Stomach (tissue), 9 donors: ENCODE results near the gene L3MBTL3. TPM values are rescaled to one million over a fixed set of nuclear protein-coding genes. Genes with fewer than 3 reads are reported as not detected.
A peak's percentile ranks its signal among the peaks of the same experiment; 100 is the strongest.

Source experiments
- DNase-seq, 2 donors: peaks; one replicate each; pipeline versions ENCODE4 v3.0.0 to v3.0.0-alpha.2; 2013 to 2019
- H3K27ac ChIP-seq, 5 donors: fragments of 200-600 bp in 4 of 5; sonication (generic) in 4 of 5; one replicate each; pipeline ENCODE4 v1.5.1; 2013 to 2019; ENCODE audit warnings: mild to moderate bottlenecking in 1 of 5, moderate library complexity in 1 of 5
- H3K27me3 ChIP-seq, 3 donors: fragments of 200-600 bp; sonication (generic); one replicate each; pipeline ENCODE4 v1.5.1; 2017 to 2019; ENCODE audit warnings: mixed run types in 1 of 3
- H3K36me3 ChIP-seq, 4 donors: fragments of 200-600 bp; sonication (generic); 1 replicate in 3 of 4; 2 replicates in 1 of 4; pipeline ENCODE4 v1.5.1; 2016 to 2019
- H3K4me1 ChIP-seq, 4 donors: fragments of 200-600 bp; sonication (generic); one replicate each; pipeline ENCODE4 v1.5.1; 2016 to 2019
- H3K4me3 ChIP-seq, 4 donors: fragments of 200-600 bp; sonication (generic) in 3 of 4; one replicate each; pipeline ENCODE4 v1.5.1; 2016 to 2019; ENCODE audit warnings: mild to moderate bottlenecking in 1 of 4
- H3K9me3 ChIP-seq, 4 donors: fragments of 200-600 bp; sonication (generic); one replicate each; pipeline ENCODE4 v1.5.1; 2016 to 2019
- CTCF ChIP-seq, 7 experiments: fragments of 450-650 bp in 4 of 7; fragments of 200-600 bp in 3 of 7; sonication (generic) in 3 of 7; IDR thresholded peaks; one replicate each; pipeline ENCODE4 v1.5.1; 2016 to 2019; ENCODE audit warnings: antibody characterized with exemption in 7 of 7, control low read depth in 2 of 7, mild to moderate bottlenecking in 1 of 7
- EP300 ChIP-seq: sonication (generic); formaldehyde crosslinking; IDR thresholded peaks from one replicate; pipeline ENCODE4 v1.6.1; 2017; ENCODE audit warnings: antibody characterized with exemption
- POLR2A ChIP-seq, 4 donors: fragments of 450-650 bp; IDR thresholded peaks; one replicate each; pipeline ENCODE4 v1.6.1; 2016; ENCODE audit warnings: antibody characterized with exemption in 4 of 4, control low read depth in 2 of 4, mild to moderate bottlenecking in 1 of 4, moderate library complexity in 1 of 4
- POLR2AphosphoS5 ChIP-seq, 3 donors: sonication (generic); formaldehyde crosslinking; IDR thresholded peaks; one replicate each; pipeline ENCODE4 v1.6.1; 2016; ENCODE audit warnings: antibody characterized with exemption in 3 of 3
- WGBS, 5 donors: extraction: QIAGEN DNeasy Blood & Tissue Kit in 3 of 5; methylation state at CpG; one replicate each; pipeline versions ENCODE4 v1.1.5 to v1.1.7; 2013 to 2018; 5-methylcytosine and 5-hydroxymethylcytosine counted together
- intact Hi-C: fragments of 100-400 bp; cut with DNase I; formaldehyde crosslinking; loops from one replicate; pipeline ENCODE4 v1.15.1; 2023; ENCODE audit warnings: low total_unique reads
- polyA plus RNA-seq, 3 donors: library from polyadenylated mRNA; stranded (reverse); fragments of 200-250 nt; gene quantifications; one replicate each; pipeline ENCODE4 v1.2.3, GENCODE V29; 2013
- total RNA-seq, 5 donors: library from RNA; depleted of rRNA; stranded (reverse); fragments of >200 nt; gene quantifications; one replicate each; pipeline versions ENCODE4 v1.1.0 to v1.2.3, GENCODE V29; 2014 to 2016
- donor health status: healthy with polysubstance abuse.
- donor health status: Bipolar disorder and iron deficiency.
- donor health status: healthy.

Gene L3MBTL3
- total and polyA plus RNA-seq, 8 donors = 1.8 to 51.9 (median 3.1) TPM; not detected in 1

DNA sequence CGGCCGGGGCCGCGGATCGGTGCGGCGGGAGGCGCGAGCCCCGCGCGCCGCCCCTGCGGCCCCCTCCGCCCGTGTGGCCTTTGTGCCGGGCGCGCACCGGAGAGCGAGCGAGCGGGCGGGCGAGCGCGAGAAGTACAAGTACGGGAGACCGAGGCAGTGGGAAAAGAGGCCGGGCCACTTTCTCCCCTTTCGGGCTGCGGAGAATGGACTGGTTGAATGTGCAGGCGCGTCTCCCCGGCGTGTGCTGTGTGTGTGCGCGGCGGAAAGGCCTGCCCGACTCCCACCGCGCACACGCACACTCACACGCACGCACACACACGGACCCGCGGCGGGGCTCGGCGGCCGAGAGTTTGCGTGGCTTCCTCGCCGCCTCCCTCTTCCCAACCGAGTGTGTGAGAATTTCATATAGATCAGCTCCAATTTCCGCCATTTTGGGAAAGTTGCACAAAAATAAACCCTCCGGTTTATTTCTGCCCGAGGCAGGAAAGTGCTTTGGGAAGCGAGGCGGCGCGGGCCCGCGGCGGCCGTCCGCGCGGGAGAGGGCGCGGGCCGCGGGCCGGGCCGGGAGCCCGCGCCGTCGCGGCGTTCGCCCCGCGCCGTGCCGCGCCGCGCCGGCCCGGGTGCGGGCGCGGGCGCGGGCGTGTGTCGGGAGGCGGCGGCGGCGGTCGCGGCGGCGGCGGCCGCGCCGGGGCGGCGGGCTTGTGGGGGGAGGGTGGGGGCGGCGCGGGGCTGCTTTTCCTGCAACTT, 1.1 kb downstream of the L3MBTL3 start:
- intact Hi-C loops = loop anchor here (10.0 kb wide), 1 partner anchor 125 kb away; no protein-coding TSS in a partner anchor
- Histone ChIP-seq H3K4me3 (peak overlapping the region; percentile 82 to 88 (median 87)), H3K9me3 (no peaks in the 10 kb centered on the region), H3K27ac (peak overlapping the region; percentile 74 to 92 (median 88)), H3K36me3 (no peaks in the 10 kb centered on the region), H3K4me1 (peaks cover 0 to 11% (median 8%) of the 10 kb centered on the region in 4 donors), H3K27me3 (no peaks in the 10 kb centered on the region)
- TF ChIP-seq POLR2AphosphoS5 (IDR thresholded peaks at IDR 0.05) (no peak), EP300 (no peak), CTCF (IDR thresholded peaks at IDR 0.05) (no peak), POLR2A (IDR thresholded peaks at IDR 0.05) (no peak)
- DNase-seq = peak; percentile 49 to 75
- 0 to 1% (median 0%) methylated on average over 52 to 110 of the region's 116 CpGs for WGBS, 5 donors

DNA sequence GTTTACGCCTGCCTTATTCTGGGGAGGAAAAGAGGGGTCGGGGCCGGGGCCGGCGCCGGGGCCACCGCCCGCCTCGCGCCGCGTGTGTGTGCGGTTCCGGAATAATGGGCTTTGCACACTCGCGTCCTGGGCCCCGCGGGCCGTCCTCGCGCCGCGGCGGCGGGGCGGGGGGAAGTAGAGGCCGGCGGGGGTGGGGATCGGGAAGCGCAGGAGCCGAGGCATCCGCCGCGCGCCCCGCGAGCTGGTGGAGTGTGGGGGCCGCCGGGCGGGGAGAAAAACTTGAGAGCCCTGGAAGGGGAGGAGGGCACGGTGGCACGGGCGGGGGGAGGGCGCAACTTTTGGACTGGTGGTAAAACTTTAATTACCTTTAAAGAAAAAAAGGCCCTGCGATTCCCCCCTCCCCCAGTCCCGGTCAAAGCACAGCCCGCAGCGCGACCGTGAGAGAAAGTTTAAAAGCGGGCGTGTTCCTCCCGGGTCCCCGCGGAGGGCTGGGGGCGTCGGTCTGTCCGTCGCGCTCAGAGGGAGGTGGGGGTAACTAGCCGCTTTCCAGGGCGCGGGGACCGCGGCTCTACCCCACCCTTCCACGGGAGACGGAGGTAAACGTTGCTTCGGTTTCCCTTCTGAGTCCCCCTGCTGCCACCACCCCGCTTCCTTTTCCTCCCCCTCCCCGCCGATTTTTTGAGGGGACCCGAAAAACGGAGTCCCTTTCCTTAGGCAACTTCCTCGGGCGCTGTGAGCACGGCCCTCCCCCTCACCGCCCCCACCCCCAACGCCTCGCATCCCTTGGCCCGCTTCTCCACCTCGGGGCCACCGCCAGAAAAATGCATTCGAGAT, 1.9 kb downstream of the L3MBTL3 start:
- Histone ChIP-seq H3K4me3 (peak overlapping the region; percentile 82 to 88 (median 87)), H3K9me3 (no peaks in the 10 kb centered on the region), H3K36me3 (peaks cover 0 to 4% (median 0%) of the 10 kb centered on the region in 4 donors), H3K27me3 (no peaks in the 10 kb centered on the region), H3K4me1 (peaks cover 0 to 11% (median 8%) of the 10 kb centered on the region in 4 donors), H3K27ac (peak overlapping the region; percentile 74 to 92 (median 88))
- TF ChIP-seq POLR2A (IDR thresholded peaks at IDR 0.05) (no peak), CTCF (IDR thresholded peaks at IDR 0.05) (no peak), POLR2AphosphoS5 (IDR thresholded peaks at IDR 0.05) (no peak), EP300 (no peak)
- intact Hi-C loops = loop anchor here (10.0 kb wide), 1 partner anchor 125 kb away; no protein-coding TSS in a partner anchor
- peak; percentile 26 to 69 for DNase-seq
- WGBS, 5 donors = 1% methylated on average over 56 to 84 of the region's 84 CpGs

- Histone ChIP-seq H3K4me3 (peak overlapping the region; percentile 82 to 88 (median 87)), H3K9me3 (no peaks in the 10 kb centered on the region), H3K4me1 (peaks cover 0 to 11% (median 8%) of the 10 kb centered on the region in 4 donors), H3K27me3 (no peaks in the 10 kb centered on the region), H3K36me3 (peaks cover 0 to 4% (median 0%) of the 10 kb centered on the region in 4 donors), H3K27ac (peak overlapping the region; percentile 74 to 92 (median 88))
- WGBS, 5 donors = 7 to 9% (median 8%) methylated on average over 29 of the region's 29 CpGs
- TF ChIP-seq EP300 (no peak), POLR2A (IDR thresholded peaks at IDR 0.05) (no peak), POLR2AphosphoS5 (IDR thresholded peaks at IDR 0.05) (peak; percentile 9 to 63 (median 45)), CTCF (IDR thresholded peaks at IDR 0.05) (peak in 5 of 7 experiments; percentile 51 to 82 (median 74))
- peak; percentile 79 to 96 for DNase-seq
- intact Hi-C loops = loop anchor here (10.0 kb wide), 1 partner anchor 126 kb away; no protein-coding TSS in a partner anchor
These were observed 2.7 kb downstream of the L3MBTL3 start for GRCh38 chr6:130020907-130021629.
